Fibroblast of villous mesenchyme (primary cell): ENCODE data around the gene STX18. TPM values are rescaled to one million over a fixed set of nuclear protein-coding genes. Genes with fewer than 3 reads are reported as not detected.
"Not testable (repeated sequence)": the region's sequence is repeated elsewhere in the genome, so short reads cannot be mapped to it uniquely, and the experiment has no call there.

Experiments used
- DNase-seq: peaks from one replicate; pipeline ENCODE4 v3.0.0-alpha.2; 2010; ENCODE audit warnings: low read depth
- H3K4me3 ChIP-seq: 2 replicates; pipeline ENCODE4 v1.5.1; 2011; ENCODE audit warnings: low read depth, mild to moderate bottlenecking, low read length
- total RNA-seq: library from RNA; depleted of rRNA; stranded (reverse); fragments of >200 nt; gene quantifications from 2 replicates; pipeline ENCODE4 v1.2.3, GENCODE V29; 2012
- TF ChIP-seq, protein P1 (sequence below): IDR thresholded peaks from 2 replicates; pipeline ENCODE4 v1.5.1; 2012; ENCODE audit warnings: low read depth, mild to moderate bottlenecking, low read length; ENCODE audit not compliant: insufficient read depth

The STX18 gene
- total RNA-seq, 1 donor: 24.2 TPM

DNA sequence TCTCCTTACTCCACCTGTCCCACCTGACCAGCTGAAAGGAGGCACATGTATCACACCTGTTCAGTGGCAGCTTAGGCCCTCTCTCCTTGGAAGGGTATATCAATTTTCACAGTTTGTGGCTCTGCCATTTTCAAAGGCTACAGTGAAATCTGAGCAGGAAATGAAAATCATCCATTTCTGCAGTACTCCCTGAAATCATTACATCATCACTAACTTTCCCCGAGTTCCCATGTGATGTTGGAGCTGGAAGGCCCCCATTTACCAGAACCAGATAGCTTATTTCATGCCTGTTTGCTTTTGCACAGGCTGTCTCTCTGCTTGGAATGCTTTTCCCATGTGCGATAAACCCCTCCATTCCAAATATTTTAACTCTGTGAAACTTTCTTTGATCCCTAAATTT is 31.0 kb upstream of the STX18 start:
- TF ChIP-seq, protein P1, sequence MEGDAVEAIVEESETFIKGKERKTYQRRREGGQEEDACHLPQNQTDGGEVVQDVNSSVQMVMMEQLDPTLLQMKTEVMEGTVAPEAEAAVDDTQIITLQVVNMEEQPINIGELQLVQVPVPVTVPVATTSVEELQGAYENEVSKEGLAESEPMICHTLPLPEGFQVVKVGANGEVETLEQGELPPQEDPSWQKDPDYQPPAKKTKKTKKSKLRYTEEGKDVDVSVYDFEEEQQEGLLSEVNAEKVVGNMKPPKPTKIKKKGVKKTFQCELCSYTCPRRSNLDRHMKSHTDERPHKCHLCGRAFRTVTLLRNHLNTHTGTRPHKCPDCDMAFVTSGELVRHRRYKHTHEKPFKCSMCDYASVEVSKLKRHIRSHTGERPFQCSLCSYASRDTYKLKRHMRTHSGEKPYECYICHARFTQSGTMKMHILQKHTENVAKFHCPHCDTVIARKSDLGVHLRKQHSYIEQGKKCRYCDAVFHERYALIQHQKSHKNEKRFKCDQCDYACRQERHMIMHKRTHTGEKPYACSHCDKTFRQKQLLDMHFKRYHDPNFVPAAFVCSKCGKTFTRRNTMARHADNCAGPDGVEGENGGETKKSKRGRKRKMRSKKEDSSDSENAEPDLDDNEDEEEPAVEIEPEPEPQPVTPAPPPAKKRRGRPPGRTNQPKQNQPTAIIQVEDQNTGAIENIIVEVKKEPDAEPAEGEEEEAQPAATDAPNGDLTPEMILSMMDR: no peak
- H3K4me3 ChIP-seq: no peak overlapping the region
- DNase-seq: no peak

DNA sequence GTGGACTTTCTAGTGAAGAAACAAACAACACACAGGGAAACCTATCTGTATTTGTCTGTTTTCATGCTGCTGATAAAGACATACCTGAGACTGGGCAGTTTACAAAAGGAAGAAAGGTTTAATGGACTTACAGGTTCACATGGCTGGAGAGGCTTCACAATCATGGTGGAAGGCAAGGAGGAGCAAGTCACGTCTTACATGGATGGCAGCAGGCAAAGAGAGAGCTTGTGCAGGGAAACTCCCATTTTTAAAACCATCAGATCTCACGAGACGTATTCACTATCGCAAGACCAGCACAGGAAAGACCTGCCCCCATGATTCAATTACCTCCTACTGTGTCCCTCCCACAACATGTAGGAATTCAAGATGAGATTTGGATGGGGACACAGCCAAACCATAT is 28.0 kb upstream of the STX18 start:
- DNase-seq, H3K4me3 ChIP-seq: not testable (repeated sequence)

DNA sequence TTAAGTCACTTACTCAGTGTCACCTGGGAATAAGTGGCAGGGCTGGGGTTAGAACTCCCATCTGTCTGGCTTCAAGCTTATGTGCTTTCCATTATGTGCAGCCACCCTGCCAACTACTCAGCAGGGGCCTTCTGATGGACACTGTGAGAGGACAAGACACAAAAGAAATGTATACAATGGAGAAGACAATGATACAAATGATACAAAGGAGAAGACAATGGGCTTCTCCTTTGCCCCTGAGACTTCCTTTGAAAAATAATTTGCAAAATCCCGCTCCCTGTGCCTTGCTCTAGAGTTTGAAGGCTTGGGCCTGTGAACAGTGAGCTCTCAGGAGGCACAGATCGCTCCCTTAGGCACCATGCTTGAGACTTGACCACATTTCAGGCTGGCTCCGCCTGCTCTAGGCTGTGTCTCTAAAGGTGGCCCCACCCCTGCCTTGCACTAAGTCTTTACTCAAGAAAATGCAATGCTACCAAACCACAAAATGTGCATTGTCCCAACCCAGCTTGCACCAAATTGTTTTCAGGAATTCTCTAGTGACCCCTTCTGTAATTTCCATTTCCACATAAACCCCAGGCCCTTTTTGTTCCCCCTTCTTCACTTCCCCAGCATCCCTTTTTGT is 27.1 kb upstream of the STX18 start:
- no peak for DNase-seq
- TF ChIP-seq, protein P1: no peak
- no peak overlapping the region for H3K4me3 ChIP-seq

DNA sequence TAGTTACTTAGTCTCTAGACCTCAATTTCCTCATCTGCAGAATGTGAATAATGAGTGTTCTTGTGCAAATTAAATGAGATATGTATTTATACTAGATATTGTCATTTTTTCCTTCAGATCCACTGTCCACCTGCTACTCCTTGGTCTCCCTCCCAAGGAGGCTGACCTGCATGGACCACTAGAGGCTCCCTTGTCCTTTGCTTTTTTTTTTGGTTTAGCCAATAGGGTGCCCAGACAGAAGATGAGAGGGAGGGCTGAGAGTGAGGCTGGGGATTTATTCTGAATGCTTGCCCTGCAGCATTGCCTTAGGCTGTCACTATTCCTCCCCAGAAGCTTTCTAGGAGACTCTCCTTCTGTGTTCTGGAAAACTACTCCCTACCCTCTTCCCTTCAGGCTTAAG is 24.5 kb upstream of the STX18 start:
- not testable (repeated sequence) for DNase-seq, H3K4me3 ChIP-seq

DNA sequence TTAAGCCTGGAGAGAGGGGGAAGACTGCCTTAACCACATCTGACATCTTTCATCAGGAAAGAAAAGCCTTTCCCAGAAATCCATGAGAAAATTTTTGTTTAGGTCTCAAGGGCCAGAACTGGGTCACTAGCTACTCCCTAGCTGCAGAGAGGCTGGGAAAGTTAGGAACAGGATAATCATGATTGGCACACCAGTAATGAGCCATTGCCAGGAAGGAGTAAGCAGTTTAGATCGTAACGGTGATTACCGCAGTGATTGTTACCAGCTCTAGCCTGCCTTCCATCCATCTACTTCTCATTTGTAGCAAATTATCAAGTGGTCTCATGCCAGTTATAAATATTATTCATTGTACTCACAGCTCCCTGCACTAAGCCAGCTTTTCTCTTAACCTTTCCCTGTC is 22.7 kb upstream of the STX18 start:
- no peak overlapping the region for H3K4me3 ChIP-seq
- TF ChIP-seq, protein P1: no peak
- peak; percentile 16 for DNase-seq

DNA sequence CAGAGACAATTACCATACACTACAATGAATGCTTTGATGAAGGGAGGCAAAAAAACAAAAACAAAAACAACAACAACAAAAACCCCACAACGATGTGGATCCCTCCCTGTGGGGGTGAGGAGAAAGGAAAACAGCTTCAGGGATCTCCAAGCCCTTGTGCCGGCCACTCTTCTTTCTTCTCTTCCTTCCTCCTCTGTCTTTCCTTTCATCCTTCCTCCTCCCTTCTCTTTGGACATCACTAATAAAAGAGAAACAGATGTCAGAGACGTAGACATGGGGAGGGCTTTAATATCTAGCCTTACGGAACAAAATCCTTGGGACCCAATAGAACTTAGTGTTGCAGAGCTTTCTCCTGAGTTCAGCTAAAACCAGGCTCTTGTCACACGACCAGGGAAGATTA is 18.8 kb upstream of the STX18 start:
- no peak overlapping the region for H3K4me3 ChIP-seq
- DNase-seq: no peak
- TF ChIP-seq, protein P1: no peak

DNA sequence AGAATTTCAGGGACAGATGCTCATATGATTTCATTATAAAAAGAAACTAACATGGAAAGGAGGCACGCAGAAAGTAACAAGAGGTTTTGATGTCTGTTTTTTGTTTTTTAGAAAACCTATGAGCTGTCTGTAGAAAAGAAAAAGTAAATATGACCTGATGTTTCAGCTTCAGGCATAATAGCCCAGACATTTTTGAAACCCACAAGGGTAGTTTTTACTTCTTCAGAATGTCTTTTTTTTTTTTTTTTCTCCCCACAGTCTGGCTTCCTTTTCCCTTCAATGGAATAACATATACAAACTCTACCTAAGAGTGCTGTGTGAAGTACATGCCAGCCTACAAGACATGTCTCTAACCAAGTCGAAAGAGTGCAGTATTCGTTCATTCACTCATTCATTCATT is 18.3 kb upstream of the STX18 start:
- DNase-seq: peak; percentile 30
- H3K4me3 ChIP-seq: no peak overlapping the region
- TF ChIP-seq, protein P1: no peak

DNA sequence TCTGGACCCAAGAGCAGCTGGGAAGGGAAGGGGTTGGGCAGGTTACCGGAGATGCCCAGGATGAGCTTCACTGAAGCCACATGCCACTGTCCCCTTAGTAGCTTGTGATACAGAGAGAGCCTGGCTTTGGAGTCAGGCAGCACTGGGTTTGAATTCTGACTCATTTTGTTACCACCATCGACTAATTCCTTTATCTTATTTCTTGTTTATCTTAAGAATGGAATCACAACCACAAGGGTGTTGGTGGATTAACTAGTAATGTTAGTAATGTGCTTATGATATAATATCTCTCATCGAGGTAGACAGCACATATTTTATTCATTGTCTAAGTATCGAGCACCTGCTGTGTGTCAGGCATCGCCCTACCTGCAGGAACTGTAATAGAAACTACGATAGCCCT is 17.7 kb upstream of the STX18 start:
- peak; percentile 13 for DNase-seq
- H3K4me3 ChIP-seq: no peak overlapping the region
- TF ChIP-seq, protein P1: no peak
